Smooth muscle cell (in vitro differentiated cells): ENCODE measurements around the gene SRRD. TPM values are rescaled to one million over a fixed set of nuclear protein-coding genes. Genes with fewer than 3 reads are reported as not detected.

Experiments used
- DNase-seq: peaks from one replicate; lab custom pipeline; 2025; ENCODE audit not compliant: unreplicated experiment; lab: John Stamatoyannopoulos, UW
- H2AFZ ChIP-seq: fragments of 200-600 bp; sonication (generic); 2 replicates; pipeline ENCODE4 v1.6.0; 2016; ENCODE audit warnings: antibody characterized with exemption, low read depth, mild to moderate bottlenecking
- H3F3A ChIP-seq: fragments of 200-600 bp; sonication (generic); 2 replicates; pipeline ENCODE4 v1.6.0; 2017; ENCODE audit warnings: antibody characterized with exemption, low read depth
- H3K27ac ChIP-seq: fragments of 200-600 bp; sonication (generic); 2 replicates; pipeline ENCODE4 v1.5.1; 2016; ENCODE audit warnings: low read depth, mild to moderate bottlenecking
- H3K27me3 ChIP-seq: fragments of 200-600 bp; sonication (generic); 2 replicates; pipeline ENCODE4 v1.6.1; 2016; ENCODE audit warnings: low read depth, mild to moderate bottlenecking
- H3K36me3 ChIP-seq: fragments of 200-600 bp; sonication (generic); 2 replicates; pipeline ENCODE4 v1.5.1; 2016; ENCODE audit warnings: low read depth
- H3K4me1 ChIP-seq: fragments of 200-600 bp; sonication (generic); 2 replicates; pipeline ENCODE4 v1.5.1; 2016; ENCODE audit warnings: low read depth
- H3K4me2 ChIP-seq: fragments of 200-600 bp; sonication (generic); 2 replicates; pipeline ENCODE4 v1.6.0; 2016; ENCODE audit warnings: mild to moderate bottlenecking
- H3K4me3 ChIP-seq: fragments of 200-600 bp; sonication (generic); 2 replicates; pipeline ENCODE4 v1.5.1; 2016; ENCODE audit warnings: mild to moderate bottlenecking
- H3K79me2 ChIP-seq: fragments of 200-600 bp; sonication (generic); 2 replicates; pipeline ENCODE4 v1.6.0; 2016; ENCODE audit warnings: low read depth, mild to moderate bottlenecking
- H3K9ac ChIP-seq: fragments of 200-600 bp; sonication (generic); 2 replicates; pipeline ENCODE4 v1.6.0; 2016; ENCODE audit warnings: low read depth
- H3K9me3 ChIP-seq: fragments of 200-600 bp; sonication (generic); replicated peaks from 2 replicates; pipeline ENCODE4 v1.5.1; 2016; ENCODE audit warnings: low read depth
- H4K20me1 ChIP-seq: fragments of 200-600 bp; sonication (generic); 2 replicates; pipeline ENCODE4 v1.6.0; 2016; ENCODE audit warnings: low read depth
- CTCF ChIP-seq: fragments of 200-600 bp; sonication (generic); IDR thresholded peaks from 2 replicates; pipeline ENCODE4 v1.5.1; 2017; ENCODE audit warnings: borderline replicate concordance, mild to moderate bottlenecking, antibody characterized with exemption; ENCODE audit not compliant: insufficient read depth, poor library complexity, severe bottlenecking
- WGBS: methylation state at CpG from one replicate; pipeline ENCODE4 v1.1.7; 2016; ENCODE audit warnings: low lambda C conversion rate; 5-methylcytosine and 5-hydroxymethylcytosine counted together
- polyA plus RNA-seq: library from polyadenylated mRNA; unstranded; fragments of >200 nt; fragmentation: Nextera tagmentation; extraction: Ambion mirVana; gene quantifications from 2 replicates; pipeline ENCODE4 v1.2.1, GENCODE V29; 2016
- total RNA-seq: library from RNA; depleted of rRNA; stranded (reverse); fragments of >200 nt; gene quantifications from 2 replicates; pipeline ENCODE4 v1.2.3, GENCODE V29; 2014

SRRD gene
- total and polyA plus RNA-seq, 2 experiments from 2014 or later = 20.7 to 34.5 TPM

- Histone ChIP-seq H3F3A (no peaks in the 10 kb centered on the region), H3K4me2 (no peak overlapping the region), H3K27ac (no peak overlapping the region), H3K4me3 (no peak overlapping the region), H3K9me3 (no peaks in the 10 kb centered on the region), H3K4me1 (peaks cover 7% of the 10 kb centered on the region), H3K27me3 (no peaks in the 10 kb centered on the region), H3K36me3 (peaks cover 25% of the 10 kb centered on the region), H3K79me2 (peaks cover 18% of the 10 kb centered on the region), H3K9ac (no peak overlapping the region), H4K20me1 (no peaks in the 10 kb centered on the region), H2AFZ (no peak overlapping the region)
- 89% methylated on average over 3 of the region's 3 CpGs for WGBS
- no peak for DNase-seq
- no peak for TF ChIP-seq CTCF
These were observed 4.3 kb downstream of the SRRD start for GRCh38 chr22:26487996-26488395.

- no peaks in the 10 kb centered on the region for H4K20me1 ChIP-seq
- H3F3A ChIP-seq = no peaks in the 10 kb centered on the region
- peaks cover 12% of the 10 kb centered on the region for H3K79me2 ChIP-seq
- WGBS = 95% methylated on average over 4 of the region's 4 CpGs
- H2AFZ ChIP-seq = no peak overlapping the region
- peaks cover 4% of the 10 kb centered on the region for H3K4me1 ChIP-seq
- H3K4me3 ChIP-seq = no peak overlapping the region
- no peak overlapping the region for H3K27ac ChIP-seq
- no peak overlapping the region for H3K9ac ChIP-seq
- no peaks in the 10 kb centered on the region for H3K9me3 ChIP-seq
- no peak for TF ChIP-seq CTCF
- H3K27me3 ChIP-seq = no peaks in the 10 kb centered on the region
- H3K36me3 ChIP-seq = peaks cover 25% of the 10 kb centered on the region
- no peak for DNase-seq
- H3K4me2 ChIP-seq = no peak overlapping the region
These were observed 5.9 kb downstream of the SRRD start for GRCh38 chr22:26489447-26490036.

- H3F3A ChIP-seq = no peaks in the 10 kb centered on the region
- no peak overlapping the region for H3K9ac ChIP-seq
- peaks cover 3% of the 10 kb centered on the region for H3K79me2 ChIP-seq
- no peak overlapping the region for H3K27ac ChIP-seq
- no peaks in the 10 kb centered on the region for H3K27me3 ChIP-seq
- no peak for DNase-seq
- no peaks in the 10 kb centered on the region for H4K20me1 ChIP-seq
- H3K4me2 ChIP-seq = no peak overlapping the region
- H2AFZ ChIP-seq = no peak overlapping the region
- 94% methylated on average over 9 of the region's 9 CpGs for WGBS
- no peaks in the 10 kb centered on the region for H3K9me3 ChIP-seq
- H3K4me3 ChIP-seq = no peak overlapping the region
- H3K4me1 ChIP-seq = no peaks in the 10 kb centered on the region
- no peak for TF ChIP-seq CTCF
- H3K36me3 ChIP-seq = peaks cover 30% of the 10 kb centered on the region
These were observed 8.5 kb downstream of the SRRD start for GRCh38 chr22:26492220-26492619.

GRCh38 chr22:26494506-26494905 is 10.8 kb downstream of the SRRD start:
- no peaks in the 10 kb centered on the region for H3K4me1 ChIP-seq
- H3F3A ChIP-seq = no peaks in the 10 kb centered on the region
- H3K79me2 ChIP-seq = no peaks in the 10 kb centered on the region
- no peaks in the 10 kb centered on the region for H3K9me3 ChIP-seq
- no peaks in the 10 kb centered on the region for H3K27me3 ChIP-seq
- no peak overlapping the region for H2AFZ ChIP-seq
- H3K27ac ChIP-seq = peak overlapping the region; percentile 91
- no peak overlapping the region for H3K4me2 ChIP-seq
- no peak for TF ChIP-seq CTCF
- no peaks in the 10 kb centered on the region for H4K20me1 ChIP-seq
- no peak overlapping the region for H3K4me3 ChIP-seq
- no peak for DNase-seq
- H3K36me3 ChIP-seq = peaks cover 32% of the 10 kb centered on the region
- no peak overlapping the region for H3K9ac ChIP-seq
